HepG2 (cell line): Measurements from ENCODE around the gene BCAS1. TPM values are rescaled to one million over a fixed set of nuclear protein-coding genes. Genes with fewer than 3 reads are reported as not detected.

Source experiments
- ATAC-seq: fragments of 200-7000 bp; cut with Tn5 transposase; 3 replicates; pipeline ENCODE4 v1.9.1; 2020; ENCODE audit warnings: mild to moderate bottlenecking, moderate library complexity
- BruUV-seq: library from RNA; stranded (reverse); fragments of 400-500 nt; replicated peaks from 2 replicates; lab custom pipeline; 2021; lab: Mats Ljungman, UMichigan
- CTCF ChIA-PET: fragments of 300-600 bp; formaldehyde crosslinking; extraction: SDS; loops from one replicate; lab custom pipeline; 2021; ENCODE audit warnings: low total read pairs, inconsistent platforms, low intra/inter-chr PET ratio; lab: Yijun Ruan, JAX
- POLR2A ChIA-PET: fragments of 350-600 bp; sonication (Branson Sonifier 250); formaldehyde crosslinking; loops from one replicate; lab custom pipeline; 2020; ENCODE audit warnings: antibody characterized with exemption, inconsistent platforms; lab: Yijun Ruan, JAX
- DNase-seq: peaks from one replicate; pipeline ENCODE4 v3.0.0-alpha.2; 2015; ENCODE audit warnings: low spot score
- FAIRE-seq: peaks from 3 replicates; lab custom pipeline; 2011; peaks lifted over from hg19 to GRCh38; lab: Jason Lieb, UNC
- H2AFZ ChIP-seq: one replicate; pipeline ENCODE4 v1.6.1; 2011; ENCODE audit warnings: low read length, inconsistent platforms
- H3K27ac ChIP-seq: fragments of 300-600 bp; 3 replicates; pipeline ENCODE4 v1.8.0; 2011; ENCODE audit warnings: mixed run types, mild to moderate bottlenecking, mixed read lengths, low read length, inconsistent platforms; ENCODE audit not compliant: insufficient read depth; ENCODE audit errors: extremely low read length
- H3K27me3 ChIP-seq, 2 experiments: fragments of 200-600 bp in 1 of 2; 2 replicates in 1 of 2; 3 replicates in 1 of 2; pipeline versions ENCODE4 v1.6.0 to v1.8.0; 2011; ENCODE audit warnings: low read length in 2 of 2, mild to moderate bottlenecking in 2 of 2, moderate library complexity in 2 of 2, inconsistent platforms in 1 of 2; ENCODE audit not compliant: insufficient read depth in 2 of 2, control insufficient read depth in 1 of 2
- H3K36me3 ChIP-seq, 2 experiments: fragments of 200-600 bp in 1 of 2; replicated peaks in 1 of 2; 2 replicates in 1 of 2; 3 replicates in 1 of 2; pipeline versions ENCODE4 v1.5.1 to v1.8.0; 2011; ENCODE audit warnings: low read length in 2 of 2, inconsistent platforms in 1 of 2; ENCODE audit not compliant: insufficient read depth in 2 of 2, control insufficient read depth in 1 of 2
- H3K4me1 ChIP-seq: 2 replicates; pipeline ENCODE4 v1.5.1; 2012; ENCODE audit warnings: low read length, inconsistent platforms; ENCODE audit not compliant: insufficient read depth
- H3K4me2 ChIP-seq: 2 replicates; pipeline ENCODE4 v1.6.0; 2011; ENCODE audit warnings: low read depth, low read length, inconsistent platforms
- H3K4me3 ChIP-seq, 3 experiments: fragments of 200-600 bp in 1 of 3; sonication (generic), shearing (Covaris generic) in 1 of 3; replicated peaks in 1 of 3; 2 replicates each; pipeline ENCODE4 v1.5.1; 2011 to 2016; ENCODE audit warnings: low read length in 3 of 3, inconsistent platforms in 2 of 3, low read depth in 2 of 3, mild to moderate bottlenecking in 2 of 3, control low read depth in 1 of 3, mixed read lengths in 1 of 3; ENCODE audit not compliant: insufficient read depth in 1 of 3
- H3K79me2 ChIP-seq: one replicate; pipeline ENCODE4 v1.6.1; 2011; ENCODE audit warnings: low read length, inconsistent platforms; ENCODE audit not compliant: insufficient read depth
- H3K9ac ChIP-seq: 2 replicates; pipeline ENCODE4 v1.6.0; 2011; ENCODE audit warnings: mild to moderate bottlenecking, low read depth, low read length, inconsistent platforms; ENCODE audit not compliant: insufficient read depth
- H3K9me3 ChIP-seq: 2 replicates; pipeline ENCODE4 v1.5.1; 2012; ENCODE audit warnings: mild to moderate bottlenecking, low read length
- H4K20me1 ChIP-seq: 2 replicates; pipeline ENCODE4 v1.6.0; 2011; ENCODE audit warnings: inconsistent platforms, mild to moderate bottlenecking, low read length, moderate library complexity; ENCODE audit not compliant: insufficient read depth
- ATF7 ChIP-seq, 2 experiments: fragments of 450-650 bp in 1 of 2; sonication (generic) in 1 of 2; formaldehyde crosslinking in 1 of 2; IDR thresholded peaks; 2 replicates each; pipeline versions ENCODE4 v1.4.0 to v1.6.1; 2016 to 2020; ENCODE audit warnings: antibody characterized with exemption in 1 of 2, mild to moderate bottlenecking in 1 of 2, missing genetic modification reagents in 1 of 2
- CREB1 ChIP-seq, 2 experiments: fragments of 450-650 bp in 1 of 2; IDR thresholded peaks; 2 replicates each; pipeline ENCODE4 v1.6.1; 2016 to 2017; ENCODE audit warnings: control low read depth in 1 of 2, mild to moderate bottlenecking in 1 of 2, missing compliant biosample characterization in 1 of 2, missing genetic modification characterization in 1 of 2
- DNMT1 ChIP-seq: sonication (generic); formaldehyde crosslinking; IDR thresholded peaks from 2 replicates; pipeline ENCODE4 v1.5.1; 2020; ENCODE audit warnings: mild to moderate bottlenecking, missing genetic modification reagents
- HNRNPH1 ChIP-seq: fragments of 200-400 bp; formaldehyde crosslinking; optimal IDR thresholded peaks from 2 replicates; pipeline ENCODE3; 2017; ENCODE audit warnings: mild to moderate bottlenecking, low read depth, low read length
- MATR3 ChIP-seq: sonication (generic); formaldehyde crosslinking; IDR thresholded peaks from 2 replicates; pipeline ENCODE4 v1.4.0; 2020; ENCODE audit warnings: missing genetic modification reagents
- MYPOP ChIP-seq: sonication (generic); formaldehyde crosslinking; IDR thresholded peaks from 2 replicates; pipeline ENCODE4 v1.8.1; 2023; ENCODE audit warnings: mild to moderate bottlenecking, moderate library complexity, missing genetic modification reagents
- ZFP91 ChIP-seq: sonication (generic); formaldehyde crosslinking; IDR thresholded peaks from 2 replicates; pipeline ENCODE4 v1.9.0; 2022; ENCODE audit warnings: missing genetic modification reagents, mild to moderate bottlenecking, borderline replicate concordance
- ZFYVE20 ChIP-seq: sonication (generic); formaldehyde crosslinking; IDR thresholded peaks from 2 replicates; pipeline ENCODE4 v1.8.0; 2023; ENCODE audit warnings: low read depth, mild to moderate bottlenecking, moderate library complexity, missing genetic modification reagents, borderline replicate concordance
- ZNF382 ChIP-seq: sonication (generic); formaldehyde crosslinking; IDR thresholded peaks from 2 replicates; pipeline ENCODE4 v1.5.0; 2020; ENCODE audit warnings: missing genetic modification reagents, mild to moderate bottlenecking, borderline replicate concordance
- ZNF629 ChIP-seq: sonication (generic); formaldehyde crosslinking; conservative IDR thresholded peaks from 2 replicates; pipeline ENCODE4 v1.5.0; 2020; ENCODE audit warnings: missing genetic modification reagents
- WGBS: methylation state at CpG from one replicate; pipeline ENCODE4 v1.1.6; 2017; ENCODE audit warnings: low lambda C conversion rate; 5-methylcytosine and 5-hydroxymethylcytosine counted together
- in situ Hi-C: cut with HindIII; loops from 2 replicates; pipeline ENCODE4 v1.10.0; 2017; ENCODE audit warnings: low pct_unique_long_range_greater_than_20kb; ENCODE audit not compliant: extremely low pct_ligation_motif_present
- intact Hi-C: fragments of 100-400 bp; cut with micrococcal nuclease; formaldehyde crosslinking; loops from one replicate; pipeline ENCODE4 v1.10.0; 2022; ENCODE audit not compliant: unreplicated experiment
- polyA plus RNA-seq, 8 experiments: library from polyadenylated mRNA; depleted of rRNA in 3 of 8; stranded (reverse) in 7 of 8; unstranded in 1 of 8; fragments of >200 nt; fragmentation: Illumina TruSeq in 4 of 8; extraction: Trizol in 4 of 8; gene quantifications; 2 replicates each; pipeline versions ENCODE4 v1.2.1 to v1.2.3, GENCODE V29; 2011 to 2016; ENCODE audit warnings: low read depth in 4 of 8, missing spikeins in 1 of 8, mixed read lengths in 1 of 8; ENCODE audit not compliant: insufficient read depth in 1 of 8
- total RNA-seq, 5 experiments: library from RNA; depleted of rRNA; stranded (reverse); fragments of >200 nt; fragmentation: Illumina TruSeq; extraction: Trizol; gene quantifications; 2 replicates each; pipeline ENCODE4 v1.2.3, GENCODE V29; 2016; ENCODE audit warnings: low read depth in 1 of 5

Gene BCAS1
- total and polyA plus RNA-seq, 2 of the 13 experiments (the other 11 are each of a cell fraction or from before 2014, with no cell fraction given): 0.55 to 0.91 TPM

GRCh38 chr20:54100563-54100962 is 30.2 kb upstream of the BCAS1 start (continued):
- no peak for TF ChIP-seq MYPOP (CRISPR knock-in tag)
- TF ChIP-seq HNRNPH1: no peak
- no peak for TF ChIP-seq ZNF382 (CRISPR knock-in tag)
- TF ChIP-seq, all 625 proteins: peak for 0

GRCh38 chr20:54099894-54100293 is 29.5 kb upstream of the BCAS1 start:
- H3K4me3 ChIP-seq: no peak overlapping the region
- no peak overlapping the region for H3K27ac ChIP-seq
- no TSS peak for BruUV-seq
- no peak for ATAC-seq
- intact Hi-C loops (loop anchor here (5.0 to 10.0 kb wide), 2 partner anchors 525 to 547 kb away; no protein-coding TSS in a partner anchor), in situ Hi-C loops (loop anchor here (5.0 to 10.0 kb wide), 2 partner anchors 97 to 525 kb away; no protein-coding TSS in a partner anchor)
- DNase-seq: no peak
- H3K9me3 ChIP-seq: no peaks in the 10 kb centered on the region
- H3K4me2 ChIP-seq: no peak overlapping the region
- no peak overlapping the region for H2AFZ ChIP-seq
- no peak overlapping the region for H3K9ac ChIP-seq
- no peaks in the 10 kb centered on the region for H4K20me1 ChIP-seq
- TF ChIP-seq ZFP91 (CRISPR knock-in tag) (no peak), MATR3 (CRISPR knock-in tag) (0 out of 2 replicates have a peak, but pooled peaks have one; percentile 14), ATF7 (IDR thresholded peaks at IDR 0.05) (peak; percentile 94), ATF7 (CRISPR knock-in tag; IDR thresholded peaks at IDR 0.05) (no peak), ZFYVE20 (CRISPR knock-in tag) (no peak), CREB1 (IDR thresholded peaks at IDR 0.05) (peak; percentile 70), CREB1 (CRISPR knock-in tag; IDR thresholded peaks at IDR 0.05) (no peak), DNMT1 (peak; percentile 34; the same call in 1 of the 2 replicates), ZNF629 (CRISPR knock-in tag) (no peak)
- CTCF ChIA-PET: interaction anchor here (7.4 kb wide), 1 partner anchor 99 kb away, joined by 358 read pairs; no protein-coding TSS in a partner anchor
- peaks cover 73% of the 10 kb centered on the region for H3K4me1 ChIP-seq
- 99% methylated on average over 3 of the region's 3 CpGs for WGBS
- no peaks in the 10 kb centered on the region for H3K36me3 ChIP-seq
- no peak for FAIRE-seq
- no peaks in the 10 kb centered on the region for H3K27me3 ChIP-seq
- POLR2A ChIA-PET: interaction anchor here (1.2 to 4.3 kb wide), 5 partner anchors 8 to 95 kb away, joined by 3 to 40 read pairs (median 10); no protein-coding TSS in a partner anchor
- no peaks in the 10 kb centered on the region for H3K79me2 ChIP-seq
